HL-60 (cell line): ENCODE data around the gene PIGX.

Experiments used
- POLR2AphosphoS5 ChIP-seq: IDR thresholded peaks from 2 replicates; pipeline ENCODE4 v1.6.1; 2012; ENCODE audit warnings: low read depth
- SPI1 ChIP-seq: IDR thresholded peaks from 2 replicates; pipeline ENCODE4 v1.6.1; 2012; ENCODE audit warnings: low read depth, mild to moderate bottlenecking, borderline replicate concordance
- TF ChIP-seq, protein P1 (sequence below): IDR thresholded peaks from one replicate; pipeline ENCODE4 v1.5.1; 2011; ENCODE audit warnings: low read length, control low read depth, inconsistent platforms; ENCODE audit not compliant: insufficient read depth
- TF ChIP-seq, protein P2 (sequence below): IDR thresholded peaks from 2 replicates; pipeline ENCODE4 v1.6.1; 2012; ENCODE audit warnings: low read depth; ENCODE audit not compliant: insufficient replicate concordance

- TF ChIP-seq, protein P1, sequence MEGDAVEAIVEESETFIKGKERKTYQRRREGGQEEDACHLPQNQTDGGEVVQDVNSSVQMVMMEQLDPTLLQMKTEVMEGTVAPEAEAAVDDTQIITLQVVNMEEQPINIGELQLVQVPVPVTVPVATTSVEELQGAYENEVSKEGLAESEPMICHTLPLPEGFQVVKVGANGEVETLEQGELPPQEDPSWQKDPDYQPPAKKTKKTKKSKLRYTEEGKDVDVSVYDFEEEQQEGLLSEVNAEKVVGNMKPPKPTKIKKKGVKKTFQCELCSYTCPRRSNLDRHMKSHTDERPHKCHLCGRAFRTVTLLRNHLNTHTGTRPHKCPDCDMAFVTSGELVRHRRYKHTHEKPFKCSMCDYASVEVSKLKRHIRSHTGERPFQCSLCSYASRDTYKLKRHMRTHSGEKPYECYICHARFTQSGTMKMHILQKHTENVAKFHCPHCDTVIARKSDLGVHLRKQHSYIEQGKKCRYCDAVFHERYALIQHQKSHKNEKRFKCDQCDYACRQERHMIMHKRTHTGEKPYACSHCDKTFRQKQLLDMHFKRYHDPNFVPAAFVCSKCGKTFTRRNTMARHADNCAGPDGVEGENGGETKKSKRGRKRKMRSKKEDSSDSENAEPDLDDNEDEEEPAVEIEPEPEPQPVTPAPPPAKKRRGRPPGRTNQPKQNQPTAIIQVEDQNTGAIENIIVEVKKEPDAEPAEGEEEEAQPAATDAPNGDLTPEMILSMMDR, result no peak
- TF ChIP-seq SPI1 (no peak), POLR2AphosphoS5 (no peak)
- TF ChIP-seq, protein P2, sequence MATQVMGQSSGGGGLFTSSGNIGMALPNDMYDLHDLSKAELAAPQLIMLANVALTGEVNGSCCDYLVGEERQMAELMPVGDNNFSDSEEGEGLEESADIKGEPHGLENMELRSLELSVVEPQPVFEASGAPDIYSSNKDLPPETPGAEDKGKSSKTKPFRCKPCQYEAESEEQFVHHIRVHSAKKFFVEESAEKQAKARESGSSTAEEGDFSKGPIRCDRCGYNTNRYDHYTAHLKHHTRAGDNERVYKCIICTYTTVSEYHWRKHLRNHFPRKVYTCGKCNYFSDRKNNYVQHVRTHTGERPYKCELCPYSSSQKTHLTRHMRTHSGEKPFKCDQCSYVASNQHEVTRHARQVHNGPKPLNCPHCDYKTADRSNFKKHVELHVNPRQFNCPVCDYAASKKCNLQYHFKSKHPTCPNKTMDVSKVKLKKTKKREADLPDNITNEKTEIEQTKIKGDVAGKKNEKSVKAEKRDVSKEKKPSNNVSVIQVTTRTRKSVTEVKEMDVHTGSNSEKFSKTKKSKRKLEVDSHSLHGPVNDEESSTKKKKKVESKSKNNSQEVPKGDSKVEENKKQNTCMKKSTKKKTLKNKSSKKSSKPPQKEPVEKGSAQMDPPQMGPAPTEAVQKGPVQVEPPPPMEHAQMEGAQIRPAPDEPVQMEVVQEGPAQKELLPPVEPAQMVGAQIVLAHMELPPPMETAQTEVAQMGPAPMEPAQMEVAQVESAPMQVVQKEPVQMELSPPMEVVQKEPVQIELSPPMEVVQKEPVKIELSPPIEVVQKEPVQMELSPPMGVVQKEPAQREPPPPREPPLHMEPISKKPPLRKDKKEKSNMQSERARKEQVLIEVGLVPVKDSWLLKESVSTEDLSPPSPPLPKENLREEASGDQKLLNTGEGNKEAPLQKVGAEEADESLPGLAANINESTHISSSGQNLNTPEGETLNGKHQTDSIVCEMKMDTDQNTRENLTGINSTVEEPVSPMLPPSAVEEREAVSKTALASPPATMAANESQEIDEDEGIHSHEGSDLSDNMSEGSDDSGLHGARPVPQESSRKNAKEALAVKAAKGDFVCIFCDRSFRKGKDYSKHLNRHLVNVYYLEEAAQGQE, result no peak
These were observed 20.8 kb upstream of the PIGX start for GRCh38 chr3:196691386-196691785.
